ENCODE results near the gene ANKRD9. TPM values are rescaled to one million over a fixed set of nuclear protein-coding genes. Genes with fewer than 3 reads are reported as not detected.

The ANKRD9 gene
- total and polyA plus RNA-seq, 7 donors: 9.6 to 36.0 (median 16.4) TPM

- 96% methylated on average over 24 of the region's 24 CpGs for WGBS, 2 donors
- TF ChIP-seq, protein P1, sequence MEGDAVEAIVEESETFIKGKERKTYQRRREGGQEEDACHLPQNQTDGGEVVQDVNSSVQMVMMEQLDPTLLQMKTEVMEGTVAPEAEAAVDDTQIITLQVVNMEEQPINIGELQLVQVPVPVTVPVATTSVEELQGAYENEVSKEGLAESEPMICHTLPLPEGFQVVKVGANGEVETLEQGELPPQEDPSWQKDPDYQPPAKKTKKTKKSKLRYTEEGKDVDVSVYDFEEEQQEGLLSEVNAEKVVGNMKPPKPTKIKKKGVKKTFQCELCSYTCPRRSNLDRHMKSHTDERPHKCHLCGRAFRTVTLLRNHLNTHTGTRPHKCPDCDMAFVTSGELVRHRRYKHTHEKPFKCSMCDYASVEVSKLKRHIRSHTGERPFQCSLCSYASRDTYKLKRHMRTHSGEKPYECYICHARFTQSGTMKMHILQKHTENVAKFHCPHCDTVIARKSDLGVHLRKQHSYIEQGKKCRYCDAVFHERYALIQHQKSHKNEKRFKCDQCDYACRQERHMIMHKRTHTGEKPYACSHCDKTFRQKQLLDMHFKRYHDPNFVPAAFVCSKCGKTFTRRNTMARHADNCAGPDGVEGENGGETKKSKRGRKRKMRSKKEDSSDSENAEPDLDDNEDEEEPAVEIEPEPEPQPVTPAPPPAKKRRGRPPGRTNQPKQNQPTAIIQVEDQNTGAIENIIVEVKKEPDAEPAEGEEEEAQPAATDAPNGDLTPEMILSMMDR (IDR thresholded peaks at IDR 0.05): no peak
- TF ChIP-seq POLR2A (IDR thresholded peaks at IDR 0.05) (no peak), POLR2AphosphoS5 (IDR thresholded peaks at IDR 0.05) (no peak), EP300 (IDR thresholded peaks at IDR 0.05) (no peak)
- no peaks in the 10 kb centered on the region for H3K4me1 ChIP-seq
- no peaks in the 10 kb centered on the region for H3K9me3 ChIP-seq
- DNase-seq: peak; percentile 49
- H3K27me3 ChIP-seq: no peaks in the 10 kb centered on the region
- H3K36me3 ChIP-seq: peaks cover 18 to 96% (median 51%) of the 10 kb centered on the region in 4 donors
- intact Hi-C loops (cut with DNase I): no loop called here
- no peak overlapping the region for H3K4me3 ChIP-seq
- no peak overlapping the region for H3K27ac ChIP-seq
These were observed 57.3 kb downstream of the ANKRD9 start for GRCh38 chr14:102452302-102452701.

Small RNAs within 50 kb of the gene (small RNA-seq; reads per million reads assigned to genes)
- gene MIR4309: 0 reads per million in 3 donors

Other genes starting within 250 kb of the ANKRD9 start
- gene MOK, start 204.6 kb downstream of the ANKRD9 start, total RNA-seq: 10 to 100 TPM in 2 of 4 donors, 1 to 10 TPM in 2; 7.5 to 17.2 (median 11.2) TPM
- 10 to 100 TPM in 1 of 3 donors, 1 to 10 TPM in 2; 1.8 to 10.2 (median 6.0) TPM for gene MOK, start 204.6 kb downstream of the ANKRD9 start, polyA plus RNA-seq
- gene ZNF839, start 190.0 kb downstream of the ANKRD9 start, total RNA-seq: 10 to 100 TPM in 1 of 4 donors, 1 to 10 TPM in 3; 5.7 to 12.2 (median 8.2) TPM
- gene ZNF839, start 190.0 kb downstream of the ANKRD9 start, polyA plus RNA-seq: 1 to 10 TPM; 4.6 to 9.3 (median 6.0) TPM
- 10 to 100 TPM; 12.5 to 24.6 (median 19.8) TPM for gene CINP, start 146.9 kb downstream of the ANKRD9 start, total RNA-seq
- gene CINP, start 146.9 kb downstream of the ANKRD9 start, polyA plus RNA-seq: 10 to 100 TPM; 21.5 to 46.2 (median 35.0) TPM
- 10 to 100 TPM; 15.3 to 51.0 (median 17.2) TPM for gene TECPR2, start 146.8 kb downstream of the ANKRD9 start, total RNA-seq
- gene TECPR2, start 146.8 kb downstream of the ANKRD9 start, polyA plus RNA-seq: 1 to 10 TPM; 2.1 to 9.0 (median 8.5) TPM
- gene RCOR1, start 82.9 kb upstream of the ANKRD9 start, total RNA-seq: 10 to 100 TPM in 3 of 4 donors, 1 to 10 TPM in 1; 8.9 to 11.9 (median 11.8) TPM
- gene RCOR1, start 82.9 kb upstream of the ANKRD9 start, polyA plus RNA-seq: 10 to 100 TPM in 2 of 3 donors, 1 to 10 TPM in 1; 7.2 to 12.5 (median 10.6) TPM

Measured in sigmoid colon (tissue), 7 donors.